HG03432 (cell line): ENCODE measurements around the gene IKBKE.
A peak's percentile ranks its signal among the peaks of the same experiment; 100 is the strongest.

ENCODE experiments used
- ATAC-seq: cut with Tn5 transposase; IDR thresholded peaks from one replicate; pipeline ENCODE4 v1.9.1; 2021; ENCODE audit warnings: mild to moderate bottlenecking, moderate library complexity; ENCODE audit not compliant: unreplicated experiment

The IKBKE gene

DNA sequence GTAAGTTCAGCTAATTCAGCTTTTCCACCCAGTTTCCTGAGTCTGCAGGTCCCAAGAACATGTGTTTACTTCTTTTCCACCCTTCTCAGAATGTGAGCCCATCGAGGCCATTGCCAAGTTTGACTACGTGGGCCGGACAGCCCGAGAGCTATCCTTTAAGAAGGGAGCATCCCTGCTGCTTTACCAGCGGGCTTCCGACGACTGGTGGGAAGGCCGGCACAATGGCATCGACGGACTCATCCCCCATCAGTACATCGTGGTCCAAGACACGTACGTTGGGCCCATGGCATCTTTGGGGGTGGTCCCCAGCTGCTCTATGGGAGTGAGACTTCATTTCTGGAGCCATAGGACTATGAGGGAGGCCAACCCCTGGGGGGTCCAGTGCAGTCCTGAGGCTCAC, 17.2 kb upstream of the IKBKE start:
- no peak for ATAC-seq

DNA sequence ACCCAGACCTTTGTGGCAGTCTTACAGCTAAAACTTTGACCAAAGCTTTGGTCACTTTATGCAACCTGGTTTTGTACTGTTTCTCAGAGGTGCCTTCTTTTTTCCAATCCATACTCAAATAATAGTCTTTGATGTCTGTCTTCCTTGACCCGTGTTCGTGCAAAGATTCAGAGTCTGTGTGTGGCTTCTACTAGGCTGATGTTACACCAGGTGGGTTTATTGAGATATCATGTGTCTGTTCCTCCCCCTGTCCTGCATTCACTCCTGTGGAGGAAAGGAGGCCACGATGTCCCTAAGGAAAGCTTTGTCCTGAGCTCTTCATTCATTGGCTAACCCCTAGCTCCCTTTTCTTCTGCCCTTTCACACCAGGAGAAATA, 15.0 kb upstream of the IKBKE start:
- no peak for ATAC-seq

DNA sequence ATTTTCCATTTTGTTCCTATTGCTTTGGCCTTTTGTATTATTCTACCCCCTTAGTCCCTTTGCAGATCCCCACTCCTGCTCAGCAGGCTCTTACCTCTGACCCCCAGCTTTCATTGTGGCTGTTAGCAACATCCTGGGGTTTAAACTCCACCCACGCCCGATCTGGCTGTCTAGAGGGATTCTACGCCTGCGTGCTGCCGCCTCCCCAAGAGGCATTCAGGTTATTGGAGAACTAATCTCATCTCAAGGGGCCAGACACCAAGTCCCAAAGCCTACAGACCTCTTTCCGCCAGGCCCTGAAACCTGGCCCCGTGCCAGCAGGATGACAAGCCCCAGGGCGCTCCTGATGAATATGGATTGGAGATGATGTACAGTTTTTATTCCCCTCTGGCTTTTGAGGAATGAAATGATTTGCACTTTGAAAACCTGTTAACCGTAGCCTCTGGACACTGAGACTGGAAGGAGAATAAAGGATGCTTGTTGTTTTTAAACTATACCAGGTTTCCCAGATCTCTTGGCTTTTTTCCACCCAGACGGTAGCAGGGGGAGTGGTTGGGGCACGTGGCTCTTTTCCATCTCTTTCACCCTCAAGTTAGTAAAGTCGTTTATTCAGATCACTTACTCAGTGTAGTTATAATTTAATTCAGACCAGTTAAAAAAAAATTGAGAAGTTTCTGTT, 14.5 kb upstream of the IKBKE start:
- no peak for ATAC-seq

DNA sequence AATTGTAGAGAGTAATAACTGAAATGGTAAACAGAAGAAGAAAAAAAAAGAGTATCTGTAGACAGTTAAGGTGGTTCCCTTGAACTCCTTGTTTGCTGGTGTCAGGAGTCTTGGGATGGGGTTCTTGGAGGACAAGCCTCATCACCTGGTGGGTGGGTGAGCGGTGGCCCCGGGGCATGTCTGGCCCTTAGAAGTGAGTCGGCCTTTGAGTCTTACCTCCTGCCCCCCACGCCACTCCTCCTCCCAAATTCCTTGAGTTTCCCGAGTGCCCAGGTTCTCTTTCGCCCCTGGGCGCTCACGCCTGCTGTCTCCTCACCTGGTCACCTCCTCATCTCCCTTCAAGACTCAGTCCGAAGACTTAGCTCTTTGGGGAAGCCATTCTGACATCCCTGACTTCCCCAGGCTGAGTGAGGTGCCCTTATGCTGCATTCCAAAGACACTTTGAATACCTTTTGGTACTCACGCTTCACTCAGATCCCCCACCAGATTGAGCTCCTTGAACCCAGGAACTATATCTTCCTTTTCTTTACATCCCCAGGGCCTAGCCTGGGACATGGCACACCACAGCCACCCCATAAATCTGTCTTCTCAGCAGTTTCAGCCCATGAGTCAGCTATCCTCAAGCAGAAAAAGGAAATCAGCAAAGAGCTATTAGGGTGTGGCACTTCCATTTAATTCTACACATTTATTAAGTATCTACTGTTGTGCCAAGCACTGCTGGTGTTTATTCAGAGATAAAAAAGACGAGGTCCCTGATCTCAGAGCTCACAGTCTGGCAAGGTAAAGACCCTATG, 13.5 kb upstream of the IKBKE start:
- ATAC-seq = no peak

DNA sequence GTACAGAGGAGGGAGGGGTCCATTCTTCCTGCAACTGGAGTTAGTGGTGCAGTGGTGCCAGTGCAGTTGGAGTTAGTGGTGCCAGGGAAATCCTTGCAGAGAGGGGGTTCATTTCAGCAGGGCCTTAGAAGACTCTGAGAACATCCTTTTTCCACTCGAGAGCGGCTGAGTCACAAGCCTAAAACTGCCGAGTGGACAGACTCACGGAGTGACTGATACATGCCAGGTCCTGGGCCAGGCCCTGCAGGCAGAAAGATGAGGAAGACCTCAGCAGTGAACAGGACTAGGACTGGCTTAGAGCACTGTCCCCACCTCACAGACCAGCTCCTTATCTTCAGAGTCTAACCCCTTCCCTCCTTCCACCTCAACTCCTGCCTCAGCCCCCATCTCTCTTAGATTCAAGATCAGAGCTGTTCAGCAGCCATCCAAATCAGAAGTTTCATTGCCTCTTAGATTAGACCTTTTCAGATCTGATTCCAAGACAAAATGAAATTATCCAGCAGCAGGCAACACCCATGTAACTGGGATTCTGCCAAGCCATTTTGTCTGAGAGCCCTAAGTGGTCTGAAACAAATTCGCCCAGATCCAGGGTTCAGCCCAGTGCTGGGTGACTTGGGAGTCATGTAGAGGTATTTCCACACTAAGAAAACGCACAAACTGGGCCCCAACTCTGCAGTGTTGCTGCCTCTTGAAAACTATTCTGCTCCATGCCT, 12.7 kb upstream of the IKBKE start:
- ATAC-seq = no peak

DNA sequence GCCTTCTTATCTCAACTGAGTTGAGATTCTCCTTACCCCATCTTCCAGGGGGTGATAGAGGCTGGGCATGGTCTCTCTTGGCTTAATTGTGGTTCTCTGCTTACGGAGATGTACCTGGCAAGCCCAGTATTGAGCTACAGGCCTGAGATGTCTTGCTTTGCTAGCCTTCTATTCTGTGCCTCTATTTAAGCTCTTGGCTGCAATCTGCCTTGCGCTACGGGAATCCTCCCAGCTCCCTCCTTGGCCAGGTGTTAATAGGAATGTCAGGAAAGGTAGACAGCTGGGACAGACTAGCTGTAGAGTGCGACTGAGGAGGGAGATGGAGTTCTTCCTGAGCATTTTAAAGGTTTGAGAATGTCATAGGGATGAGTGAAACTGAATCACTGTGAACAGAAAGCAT, 10.6 kb upstream of the IKBKE start:
- no peak for ATAC-seq

DNA sequence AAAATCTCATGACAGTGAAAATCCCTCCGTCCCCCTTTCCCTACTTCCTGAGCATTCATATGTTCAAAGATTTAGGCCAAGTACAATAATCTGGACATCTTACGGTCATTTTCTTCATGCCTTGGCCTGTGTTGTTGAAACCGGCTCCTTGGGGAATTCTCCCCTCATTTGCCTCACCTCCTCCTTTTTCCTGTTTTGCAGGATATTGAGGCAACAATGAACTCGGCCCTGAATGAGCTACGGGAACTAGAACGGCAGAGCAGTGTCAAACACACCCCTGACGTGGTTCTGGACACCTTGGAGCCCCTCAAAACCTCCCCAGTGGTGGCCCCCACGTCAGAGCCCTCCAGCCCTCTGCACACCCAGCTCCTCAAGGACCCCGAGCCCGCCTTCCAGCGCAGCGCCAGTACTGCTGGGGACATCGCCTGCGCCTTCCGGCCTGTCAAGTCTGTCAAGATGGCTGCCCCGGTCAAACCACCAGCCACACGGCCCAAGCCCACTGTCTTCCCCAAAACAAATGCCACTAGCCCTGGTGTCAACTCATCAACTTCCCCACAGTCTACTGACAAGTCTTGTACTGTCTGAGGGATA, 9.3 kb upstream of the IKBKE start:
- ATAC-seq = no peak

DNA sequence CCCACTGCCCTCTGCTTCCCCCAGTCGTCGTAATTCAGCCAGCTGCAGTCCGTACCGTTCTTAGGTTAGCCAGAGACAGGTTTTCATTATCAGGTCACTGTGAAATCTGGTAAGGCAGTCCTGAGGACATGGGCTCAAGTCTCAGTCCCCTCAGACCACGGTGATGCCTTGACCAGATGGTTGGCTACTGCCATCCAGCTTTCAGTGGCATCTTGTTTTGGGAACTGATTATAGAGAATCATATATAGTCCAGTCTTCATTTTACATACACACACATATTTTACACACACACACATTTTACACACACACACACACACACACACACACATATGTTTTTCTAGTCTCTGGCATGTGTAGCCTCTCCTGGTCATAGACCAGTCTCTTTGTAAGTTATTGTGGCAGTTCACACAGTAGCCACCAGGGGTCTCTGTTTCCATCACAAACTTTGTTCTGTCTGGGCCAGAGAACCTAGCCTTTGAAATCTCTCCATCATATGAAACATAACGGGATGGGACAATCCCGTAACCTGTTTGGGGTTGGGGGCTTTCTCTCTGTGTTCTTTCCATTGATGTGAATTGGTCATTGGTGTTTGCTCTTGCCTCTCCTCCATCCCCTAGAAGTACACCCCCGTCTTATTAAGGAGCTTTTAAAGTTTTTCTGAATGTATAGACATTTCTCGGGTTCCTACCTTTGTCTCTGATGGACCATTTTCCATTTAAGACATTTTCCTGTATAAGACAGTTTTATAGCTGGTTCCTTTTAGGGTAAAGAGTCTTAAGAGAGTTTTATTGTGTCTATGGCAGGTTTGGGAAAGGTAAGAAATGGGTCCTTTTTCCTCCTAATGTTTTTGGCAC, 8.4 kb upstream of the IKBKE start:
- ATAC-seq = peak; percentile 55

DNA sequence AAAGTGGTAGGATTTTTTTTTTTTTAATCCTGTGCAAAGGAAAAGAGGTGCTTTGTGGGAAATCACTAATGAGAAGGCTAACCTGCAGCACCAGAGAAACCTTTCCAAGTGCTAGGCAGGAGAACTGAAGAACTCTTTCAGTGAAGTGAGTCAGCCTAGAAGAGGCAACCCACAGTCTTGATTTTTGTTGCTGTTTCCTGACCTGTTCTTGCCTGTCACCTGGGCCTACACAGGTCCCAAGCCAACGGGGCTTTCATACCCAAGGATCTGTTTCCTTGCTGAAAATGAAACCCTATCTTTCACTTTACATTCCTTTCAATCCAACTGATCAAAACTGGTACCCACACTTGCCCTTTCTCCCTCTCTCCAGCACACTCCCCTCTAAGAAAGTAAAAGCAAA, 7.1 kb upstream of the IKBKE start:
- ATAC-seq = no peak

DNA sequence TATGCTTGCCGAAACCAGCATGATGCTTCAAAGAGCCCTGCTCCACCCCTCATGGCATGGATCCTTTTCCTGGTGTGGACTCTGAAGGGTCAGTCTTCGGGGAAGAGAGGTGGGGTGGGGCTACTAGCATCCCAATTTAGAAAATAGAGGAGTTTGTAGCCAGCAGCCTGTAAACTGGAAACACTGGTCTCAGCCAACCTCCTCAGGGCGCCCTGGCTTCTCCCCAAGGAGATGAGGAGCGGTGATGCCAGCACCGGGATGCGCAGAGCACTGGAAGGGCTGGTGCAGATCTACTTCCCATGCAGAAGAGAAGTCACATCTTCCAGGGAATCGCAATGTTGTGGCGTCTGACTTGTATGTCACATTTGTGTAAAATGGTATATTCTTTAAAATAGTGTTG, 6.4 kb upstream of the IKBKE start:
- ATAC-seq = no peak

DNA sequence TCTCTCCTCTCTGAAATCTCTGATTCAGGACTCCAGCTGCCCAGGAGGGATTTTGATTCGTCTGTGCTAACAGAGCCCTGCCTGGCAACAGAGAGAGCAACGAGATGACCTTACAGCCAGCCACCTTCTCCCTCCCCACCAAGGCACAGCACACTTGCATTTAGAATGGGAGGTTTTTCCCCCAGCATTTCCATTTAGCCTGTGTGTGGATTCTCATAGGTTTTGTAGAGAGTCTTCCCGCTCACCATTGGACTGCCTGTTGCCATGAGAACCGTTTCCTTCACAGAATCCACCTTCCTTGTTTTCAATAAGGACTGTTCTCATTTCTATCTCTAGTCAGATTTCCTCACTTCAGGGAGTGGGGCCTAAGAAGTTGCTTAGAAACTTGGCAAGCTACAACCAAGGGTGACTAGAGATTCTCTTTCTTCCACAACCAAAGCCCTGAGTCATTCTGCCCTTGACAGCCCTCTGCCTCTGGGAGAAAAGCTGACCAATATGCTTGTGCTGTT, 5.8 kb upstream of the IKBKE start:
- ATAC-seq = no peak

DNA sequence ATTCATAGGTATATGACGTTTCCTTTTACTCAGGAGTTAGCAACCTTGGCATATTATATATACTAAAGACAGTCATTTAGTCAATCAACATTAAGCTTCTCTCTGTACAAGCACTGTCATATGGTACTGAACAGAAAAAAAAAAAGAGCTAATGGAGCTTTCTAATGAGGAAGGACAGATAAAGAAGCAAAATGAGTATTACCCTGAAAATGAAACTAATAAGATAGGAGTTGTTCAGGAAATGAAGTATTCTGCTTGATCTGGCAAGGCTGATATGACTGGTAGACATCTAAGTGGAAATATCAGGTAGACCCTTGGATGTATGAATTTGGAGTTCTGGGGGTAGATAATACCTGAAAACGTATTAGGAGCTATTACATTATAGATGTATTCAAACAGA, 4.3 kb upstream of the IKBKE start:
- ATAC-seq = peak; percentile 22

DNA sequence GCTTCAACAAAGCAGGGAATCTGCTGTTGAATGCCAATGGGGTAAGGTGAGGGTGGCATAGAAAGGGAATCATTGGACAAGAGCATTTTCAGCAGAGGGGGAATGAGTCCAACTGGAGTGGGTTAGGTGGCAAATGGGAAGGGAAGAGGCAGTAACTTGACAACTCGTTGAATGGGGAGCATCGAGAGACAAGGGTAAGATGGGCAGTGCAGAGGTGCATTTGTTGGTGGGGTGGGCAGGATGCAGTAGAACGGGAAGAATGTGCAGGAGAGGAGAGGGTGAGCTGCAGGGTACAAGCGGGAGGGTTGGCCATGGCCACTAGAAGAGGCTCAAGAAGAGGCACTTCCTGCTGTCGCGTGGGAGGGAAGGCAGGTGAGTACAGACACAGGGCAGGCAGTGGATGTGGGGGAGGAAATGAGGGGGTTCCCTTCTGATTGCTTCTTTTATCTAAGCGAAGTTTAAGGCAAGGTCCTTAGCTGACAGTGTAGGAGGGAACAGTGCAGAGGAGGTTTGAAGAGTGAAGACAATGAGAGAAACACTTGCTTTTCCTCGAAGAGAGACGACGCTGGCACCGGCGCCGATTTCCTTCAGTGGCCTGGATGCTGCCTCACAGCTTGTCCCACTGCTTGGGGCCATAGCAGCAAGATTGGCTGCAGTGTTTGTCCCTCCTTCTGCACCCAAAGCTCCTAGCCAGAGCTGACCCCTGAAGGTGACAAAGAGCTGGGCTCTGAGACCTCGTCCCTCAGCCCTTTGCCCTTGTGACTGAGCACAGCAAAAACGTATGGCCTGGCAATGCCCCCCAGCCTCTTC, 3.2 kb upstream of the IKBKE start:
- ATAC-seq = no peak

DNA sequence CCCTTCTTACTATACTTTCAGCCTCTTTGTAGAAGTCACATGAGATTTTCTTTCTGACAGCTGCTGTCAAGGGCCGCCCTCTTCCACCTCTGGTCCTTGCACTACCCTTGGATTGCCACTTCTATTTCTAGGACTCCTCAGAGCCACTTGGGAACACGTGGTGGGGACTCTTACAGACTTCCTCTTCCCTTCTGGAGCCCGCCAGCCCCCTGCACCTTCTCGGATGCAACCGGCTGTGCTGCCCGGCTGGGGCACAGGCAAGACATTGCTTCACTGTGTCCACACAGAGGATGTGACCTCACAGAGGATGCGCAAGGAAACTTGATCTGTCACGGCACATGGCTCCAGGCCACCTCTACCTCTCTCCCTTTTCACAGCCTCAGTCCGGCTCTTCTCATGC, 2.4 kb upstream of the IKBKE start:
- no peak for ATAC-seq

DNA sequence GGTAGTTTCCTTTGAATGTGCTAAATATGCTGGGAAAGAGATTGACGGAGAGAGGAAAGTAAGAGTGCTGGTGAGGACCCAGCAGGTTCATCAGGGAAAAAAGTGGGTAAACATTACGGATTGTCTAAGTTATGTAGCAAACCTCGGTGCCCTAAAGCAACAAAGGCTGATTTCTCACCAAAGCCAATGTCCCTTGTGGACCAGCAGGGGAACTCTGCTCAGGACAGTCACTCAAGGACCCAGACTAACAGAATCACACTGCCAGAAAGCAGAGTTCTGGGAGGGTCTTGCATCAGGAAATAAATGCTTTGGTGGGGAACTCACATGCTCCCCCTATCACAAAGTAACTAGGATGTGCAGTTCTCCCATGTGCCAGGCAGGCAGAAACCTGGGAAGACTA, 1.7 kb upstream of the IKBKE start:
- ATAC-seq = no peak

DNA sequence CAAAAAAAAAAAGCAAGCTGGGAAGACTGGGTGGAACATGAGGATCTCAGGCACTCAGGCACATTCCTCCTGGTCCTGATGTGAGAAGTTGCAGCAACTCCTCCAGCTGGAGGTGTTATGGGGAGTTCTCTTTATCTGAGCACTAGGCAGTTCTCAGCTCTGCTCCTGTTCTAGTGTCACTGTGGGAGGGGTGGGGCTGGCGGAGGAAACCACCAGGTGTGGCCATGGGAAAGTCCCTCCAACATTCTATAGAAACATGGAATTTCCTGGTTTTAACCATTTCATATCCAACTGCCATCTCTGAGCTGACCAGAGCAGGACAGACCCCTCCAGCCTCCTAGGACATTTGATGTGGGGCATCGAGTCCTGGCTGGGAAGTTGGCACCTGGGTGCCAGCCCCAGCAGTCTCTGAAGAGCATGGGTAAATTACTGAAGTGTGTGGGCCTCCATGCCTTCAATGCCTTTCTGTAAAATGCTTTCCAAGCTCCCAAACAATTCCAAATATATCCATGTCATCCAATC, 804 bp upstream of the IKBKE start:
- no peak for ATAC-seq

DNA sequence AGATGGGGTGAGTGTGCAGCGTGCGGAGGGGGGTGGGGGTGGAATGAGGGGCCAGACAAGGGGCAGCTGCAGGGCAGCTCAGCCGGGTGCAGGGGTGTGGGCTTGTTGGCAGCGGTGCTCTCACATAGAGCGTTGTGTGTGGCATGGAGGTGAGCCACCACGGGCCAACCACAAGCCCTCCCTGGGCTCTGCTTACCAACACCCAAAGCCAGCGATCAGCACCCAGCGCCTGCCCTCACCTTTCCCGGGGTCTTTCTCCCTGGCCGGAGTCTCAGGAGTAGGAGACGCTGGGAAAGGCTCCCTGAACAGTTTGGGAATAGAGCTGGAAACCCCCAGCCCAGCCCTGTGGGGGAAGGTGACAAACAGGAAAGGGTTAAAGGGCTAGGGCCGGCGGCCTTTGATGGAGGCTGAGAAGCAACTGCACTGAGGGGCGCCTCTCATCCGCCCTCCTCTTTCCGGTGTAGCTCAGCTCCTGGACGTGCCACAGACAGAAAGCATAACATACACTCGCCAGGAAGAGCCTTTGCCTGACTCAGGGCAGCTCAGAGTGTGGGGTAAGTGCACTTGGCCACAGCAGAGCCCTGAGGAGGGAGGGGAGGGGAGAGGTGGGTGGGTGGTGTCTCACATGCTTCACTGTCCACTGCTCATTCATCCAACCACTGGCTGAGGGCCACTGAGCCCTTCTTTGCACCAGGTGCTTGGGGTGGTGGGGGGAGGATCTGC, 577 bp downstream of the IKBKE start:
- ATAC-seq = peak; percentile 30

DNA sequence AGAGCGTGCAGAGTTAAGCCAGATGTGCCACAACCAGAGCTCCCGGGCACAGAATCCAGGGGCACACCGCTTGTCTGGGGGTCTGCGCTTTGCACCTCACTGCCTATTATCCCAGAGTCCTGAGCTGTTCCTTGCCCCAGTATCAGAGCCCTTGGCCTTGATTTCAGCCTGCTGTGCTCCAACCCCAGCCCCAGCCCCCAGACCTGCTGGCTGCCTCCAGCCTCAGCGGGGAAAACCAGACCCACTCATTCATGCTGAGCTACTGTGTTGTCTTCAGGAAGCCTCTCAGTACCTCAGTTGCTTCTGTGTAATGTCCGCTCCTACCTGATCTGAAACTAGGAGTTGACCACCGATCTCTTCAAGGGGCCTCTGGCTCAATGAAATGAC, 1.1 kb downstream of the IKBKE start:
- ATAC-seq = peak; percentile 27

DNA sequence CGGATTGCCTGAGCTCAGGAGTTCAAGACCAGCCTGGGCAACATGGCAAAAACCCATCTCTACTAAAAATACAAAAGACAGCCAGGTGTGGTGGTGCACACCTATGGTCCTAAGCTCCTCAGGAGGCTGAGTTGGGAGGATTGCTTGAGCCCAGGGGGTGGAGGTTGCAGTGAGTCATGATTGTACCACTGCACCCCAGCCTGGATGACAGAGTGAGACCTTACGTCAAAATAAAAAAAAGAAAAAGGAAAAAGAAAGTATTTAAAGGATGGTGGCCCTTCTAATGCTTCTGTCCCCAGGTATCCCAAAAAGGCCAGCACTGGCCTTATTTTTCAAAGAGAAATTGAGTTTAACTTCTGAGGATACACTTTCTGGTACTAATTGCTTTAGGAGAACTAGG, 1.7 kb downstream of the IKBKE start:
- no peak for ATAC-seq
